ENCODE measurements around the gene ATP10A. TPM values are rescaled to one million over a fixed set of nuclear protein-coding genes. Genes with fewer than 3 reads are reported as not detected.

ATP10A gene
- polyA plus RNA-seq, 1 experiment, result 3.5 TPM

- no peak for TF ChIP-seq CTCF (IDR thresholded peaks at IDR 0.05; ENCODE audit: low read depth, low read length)
- CTCF ChIA-PET, result interaction anchor here (1.3 kb wide), 1 partner anchor 33 kb away, joined by 4 read pairs; no protein-coding TSS in a partner anchor
- no peak for DNase-seq (ENCODE audit: low read depth, low spot score)
- POLR2A ChIA-PET, result interaction anchor here (0.6 kb wide), 1 partner anchor 97 kb away, joined by 6 read pairs; no protein-coding TSS in a partner anchor
- Histone ChIP-seq H3K9me3 (ENCODE audit: control insufficient read depth, insufficient read depth, low read length) (no peaks in the 10 kb centered on the region; the same call in 1 of the 2 replicates), H3K27ac (ENCODE audit: low read depth, low read length) (no peak overlapping the region), H3K4me3 (ENCODE audit: low read depth, low read length) (no peak overlapping the region), H3K27me3 (ENCODE audit: control insufficient read depth, insufficient read depth, low read length) (no peaks in the 10 kb centered on the region)
Observed at GRCh38 chr15:25900431-25900830, 37.3 kb upstream of the ATP10A start.

GRCh38 chr15:25899870-25900269, 36.7 kb upstream of the ATP10A start:
- H3K4me3 ChIP-seq (ENCODE audit: low read depth, low read length), result no peak overlapping the region
- no peaks in the 10 kb centered on the region; the same call in 1 of the 2 replicates for H3K9me3 ChIP-seq (ENCODE audit: control insufficient read depth, insufficient read depth, low read length)
- ChIA-PET CTCF (no interaction called here), POLR2A (no interaction called here)
- no peak for TF ChIP-seq CTCF (IDR thresholded peaks at IDR 0.05; ENCODE audit: low read depth, low read length)
- no peak for DNase-seq (ENCODE audit: low read depth, low spot score)
- H3K27ac ChIP-seq (ENCODE audit: low read depth, low read length), result no peak overlapping the region
- no peaks in the 10 kb centered on the region for H3K27me3 ChIP-seq (ENCODE audit: control insufficient read depth, insufficient read depth, low read length)

GRCh38 chr15:25897658-25898057, 34.5 kb upstream of the ATP10A start:
- TF ChIP-seq CTCF (IDR thresholded peaks at IDR 0.05; ENCODE audit: low read depth, low read length), result no peak
- ChIA-PET POLR2A (no interaction called here), CTCF (no interaction called here)
- Histone ChIP-seq H3K4me3 (ENCODE audit: low read depth, low read length) (no peak overlapping the region), H3K27ac (ENCODE audit: low read depth, low read length) (no peak overlapping the region), H3K9me3 (ENCODE audit: control insufficient read depth, insufficient read depth, low read length) (no peaks in the 10 kb centered on the region; the same call in 1 of the 2 replicates), H3K27me3 (ENCODE audit: control insufficient read depth, insufficient read depth, low read length) (no peaks in the 10 kb centered on the region)
- no peak for DNase-seq (ENCODE audit: low read depth, low spot score)

DNA sequence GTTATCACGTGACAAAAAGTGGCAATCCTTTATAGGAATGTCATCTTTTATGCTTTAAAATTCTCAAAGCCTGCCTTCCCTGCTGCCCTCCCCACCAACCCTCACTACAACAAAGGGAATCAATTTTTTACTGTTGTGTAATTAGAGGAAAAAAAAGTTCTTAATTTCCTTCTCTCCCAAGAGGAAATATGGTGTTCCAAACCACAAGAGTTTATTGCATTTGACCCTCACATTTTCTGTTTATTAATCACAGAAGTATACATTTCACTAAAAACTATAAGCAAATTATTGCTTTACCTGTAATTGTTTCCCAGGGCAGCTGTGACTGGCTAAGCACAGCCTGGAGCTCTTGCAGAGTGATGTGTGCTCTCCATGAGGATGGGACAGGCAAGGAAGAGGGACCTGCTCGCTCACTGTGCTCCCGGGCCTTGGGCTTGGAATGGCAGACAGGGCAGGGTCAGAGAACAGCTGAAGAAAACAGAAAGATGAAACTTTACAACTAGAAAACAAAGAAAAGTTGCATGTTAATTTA, 31.3 kb upstream of the ATP10A start:
- Histone ChIP-seq H3K9me3 (ENCODE audit: control insufficient read depth, insufficient read depth, low read length) (no peaks in the 10 kb centered on the region; the same call in 1 of the 2 replicates), H3K27me3 (ENCODE audit: control insufficient read depth, insufficient read depth, low read length) (no peaks in the 10 kb centered on the region), H3K4me3 (ENCODE audit: low read depth, low read length) (no peak overlapping the region), H3K27ac (ENCODE audit: low read depth, low read length) (no peak overlapping the region)
- ChIA-PET CTCF (no interaction called here), POLR2A (interaction anchor here (0.6 kb wide), 1 partner anchor 13 kb away, joined by 7 read pairs; no protein-coding TSS in a partner anchor)
- TF ChIP-seq CTCF (IDR thresholded peaks at IDR 0.05; ENCODE audit: low read depth, low read length), result no peak
- no peak for DNase-seq (ENCODE audit: low read depth, low spot score)

- no peak overlapping the region for H3K4me3 ChIP-seq (ENCODE audit: low read depth, low read length)
- H3K9me3 ChIP-seq (ENCODE audit: control insufficient read depth, insufficient read depth, low read length), result no peaks in the 10 kb centered on the region; the same call in 1 of the 2 replicates
- H3K27ac ChIP-seq (ENCODE audit: low read depth, low read length), result no peak overlapping the region
- ChIA-PET POLR2A (no interaction called here), CTCF (interaction anchor here (0.7 kb wide), 1 partner anchor 385 kb away, joined by 3 read pairs; no protein-coding TSS in a partner anchor)
- TF ChIP-seq CTCF (IDR thresholded peaks at IDR 0.05; ENCODE audit: low read depth, low read length), result no peak
- no peak for DNase-seq (ENCODE audit: low read depth, low spot score)
- H3K27me3 ChIP-seq (ENCODE audit: control insufficient read depth, insufficient read depth, low read length), result no peaks in the 10 kb centered on the region
Observed at GRCh38 chr15:25893596-25893995, 30.5 kb upstream of the ATP10A start.

All from AG04450 (cell line).